Stimulated activated CD8-positive, alpha-beta memory T cell treated with anti-CD3 and anti-CD28 coated beads, Interleukin-2, amount 100 ng/mL, for 1 hour (primary cell): ENCODE measurements around the gene NCOA6.
A peak's percentile ranks its signal among the peaks of the same experiment; 100 is the strongest.

Experiments
- DNase-seq, 2 donors: peaks; one replicate each; pipeline ENCODE4 v3.0.0-alpha.2; 2020; ENCODE audit warnings: low read depth in 2 of 2

Gene NCOA6

GRCh38 chr20:34825530-34826362, at the start of gene NCOA6:
NCOA6 (minus strand) TSS chr20:34825651; CDS start chr20:34782355, 43,296 bp downstream.
- peak; percentile 68 to 83 for DNase-seq

GRCh38 chr20:34874094-34874654, 48.7 kb upstream of the NCOA6 start:
- DNase-seq, result peak in 1 of 2 donors; percentile 11

GRCh38 chr20:34873583-34874093, 48.2 kb upstream of the NCOA6 start:
- no peak for DNase-seq

DNA sequence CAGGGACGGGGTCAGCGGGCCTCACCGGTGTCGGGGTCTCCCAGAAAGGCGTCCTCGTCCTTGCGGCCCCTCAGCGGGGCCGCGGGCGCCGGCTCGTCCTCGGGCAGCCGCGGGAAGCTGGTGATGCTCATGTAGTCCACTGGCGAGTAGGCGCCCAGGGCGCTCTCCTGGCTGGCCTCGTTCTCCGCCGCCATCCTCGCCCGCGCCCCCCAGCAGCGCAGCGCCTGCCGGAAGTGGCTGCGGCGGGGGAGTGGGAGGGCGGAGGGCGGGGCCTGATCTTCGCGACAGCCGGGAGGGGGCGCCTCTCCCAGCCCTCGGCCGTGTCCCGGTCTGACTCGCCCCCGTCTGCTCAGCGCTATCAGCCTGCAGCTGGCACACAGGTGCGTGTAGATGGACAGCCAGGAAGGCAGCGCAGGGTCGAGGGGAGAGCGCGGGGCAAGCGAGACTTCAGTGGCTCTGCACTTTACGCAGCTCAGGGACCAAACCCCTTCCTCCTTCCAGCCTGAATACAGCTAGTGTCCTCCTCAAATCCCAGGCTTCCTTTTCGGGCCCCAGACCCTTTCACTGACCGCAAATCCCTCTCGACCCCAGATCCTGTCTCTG, 47.3 kb upstream of the NCOA6 start, which contains the start of gene GGT7:
TSS of gene GGT7 (minus strand) at position 235 of the 603 bp plus-strand sequence. CDS start at position 194, 41 bp downstream.
- DNase-seq, result peak; percentile 72 to 82

DNA sequence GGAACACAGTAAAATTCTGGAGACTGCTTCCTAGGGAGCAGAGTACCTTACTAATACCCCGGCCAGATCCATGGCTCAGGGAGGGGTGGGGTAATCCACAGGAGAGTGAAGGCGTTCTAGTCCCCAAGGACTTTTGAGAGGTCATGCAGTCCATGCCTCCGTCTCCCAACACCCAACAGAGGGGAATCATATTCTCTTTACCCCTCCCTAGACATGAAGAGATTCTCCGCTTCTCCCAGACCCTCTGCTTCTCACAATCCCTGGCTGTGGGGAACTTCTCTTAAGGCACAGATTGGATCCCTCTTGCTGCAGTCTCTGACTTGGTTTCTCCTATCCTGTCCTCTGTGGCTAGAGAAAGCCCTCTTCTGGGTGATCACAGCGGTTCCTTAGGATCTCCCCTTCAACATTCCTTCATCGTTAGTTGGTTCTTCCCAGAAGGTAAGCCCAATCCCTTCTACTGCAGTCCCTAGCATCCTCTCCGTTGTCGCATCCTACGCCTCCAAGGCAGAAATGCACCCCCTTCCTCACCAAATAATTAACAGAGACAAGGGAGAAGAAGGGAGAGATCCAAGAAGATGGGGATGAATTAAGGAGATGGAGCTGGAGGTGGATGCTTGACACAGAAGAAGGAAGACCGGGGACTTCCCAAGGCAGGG, 46.6 kb upstream of the NCOA6 start:
- DNase-seq, result no peak

- no peak for DNase-seq
These were observed 46.0 kb upstream of the NCOA6 start for GRCh38 chr20:34871320-34871926.

DNA sequence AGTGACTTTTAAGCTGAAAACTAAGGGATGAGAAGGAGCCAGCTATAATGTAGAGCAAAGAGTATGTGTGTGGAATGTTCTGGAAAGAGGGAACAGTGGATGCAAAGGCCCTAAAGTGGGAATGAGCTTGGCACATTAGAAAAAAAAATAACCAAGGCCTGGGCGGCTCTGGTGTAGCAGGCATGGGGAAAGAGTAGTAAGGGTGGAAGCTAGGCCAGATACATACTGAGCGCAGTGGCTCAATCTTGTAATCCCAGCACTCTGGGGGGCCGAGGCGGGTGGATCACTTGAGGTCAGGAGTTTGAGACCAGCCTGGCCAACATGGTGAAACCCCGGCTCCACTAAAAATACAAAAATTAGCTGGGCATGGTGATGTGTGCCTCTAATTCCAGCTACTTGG, 38.8 kb upstream of the NCOA6 start:
- no peak for DNase-seq

- DNase-seq, result no peak
These were observed 38.0 kb upstream of the NCOA6 start for GRCh38 chr20:34863421-34863965.

GRCh38 chr20:34862724-34863123, 37.3 kb upstream of the NCOA6 start:
- DNase-seq, result no peak

GRCh38 chr20:34861386-34862084, 36.1 kb upstream of the NCOA6 start:
- no peak for DNase-seq

GRCh38 chr20:34859826-34860545, 34.5 kb upstream of the NCOA6 start:
- DNase-seq, result no peak

GRCh38 chr20:34859367-34859766, 33.9 kb upstream of the NCOA6 start:
- no peak for DNase-seq

GRCh38 chr20:34852298-34852697, 26.8 kb upstream of the NCOA6 start:
- DNase-seq, result no peak

- DNase-seq, result no peak
These were observed 25.5 kb upstream of the NCOA6 start for GRCh38 chr20:34850969-34851368.

DNA sequence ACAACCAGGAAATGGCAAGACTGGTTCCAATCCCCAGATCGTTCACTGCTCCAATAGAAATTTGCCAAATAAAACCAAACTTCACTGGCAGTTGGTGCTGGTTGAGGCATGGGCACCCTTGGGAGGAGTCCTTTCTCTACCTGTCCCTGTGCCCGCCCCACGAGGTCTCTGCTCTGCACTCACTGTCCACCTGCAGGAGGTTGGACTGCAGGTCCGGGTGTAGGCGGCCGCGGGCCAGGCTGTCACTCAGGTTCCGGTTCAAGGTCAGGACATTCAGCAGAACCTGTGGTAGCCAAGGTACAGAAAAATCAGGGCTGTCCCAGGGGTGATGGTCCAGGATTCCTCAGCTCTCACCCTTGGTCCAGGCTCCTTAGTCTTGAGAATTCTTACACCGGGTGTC, 24.3 kb upstream of the NCOA6 start:
- DNase-seq, result no peak

- DNase-seq, result no peak
These were observed 23.1 kb upstream of the NCOA6 start for GRCh38 chr20:34848597-34848996.

DNA sequence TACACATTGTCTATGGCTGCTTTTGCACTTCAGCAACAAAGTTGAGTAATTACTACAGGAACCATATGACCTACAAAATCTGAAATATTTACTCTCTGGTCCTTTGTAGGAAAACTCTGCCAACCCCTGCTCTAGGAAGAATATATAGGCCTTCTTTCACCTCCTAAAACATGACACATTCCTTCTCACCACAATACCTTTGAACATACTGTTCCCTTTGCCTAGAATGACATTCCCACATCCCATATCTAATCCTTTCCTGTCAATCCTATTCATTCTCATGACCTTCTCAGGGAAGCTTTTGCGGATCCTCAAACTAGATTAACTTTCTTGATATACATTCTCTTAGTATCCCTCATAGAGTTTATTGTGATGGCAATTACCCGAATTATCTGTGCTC, 18.0 kb upstream of the NCOA6 start:
- no peak for DNase-seq

GRCh38 chr20:34842143-34842542, 16.7 kb upstream of the NCOA6 start:
- DNase-seq, result no peak

GRCh38 chr20:34834459-34834893, 9.0 kb upstream of the NCOA6 start:
- no peak for DNase-seq

DNA sequence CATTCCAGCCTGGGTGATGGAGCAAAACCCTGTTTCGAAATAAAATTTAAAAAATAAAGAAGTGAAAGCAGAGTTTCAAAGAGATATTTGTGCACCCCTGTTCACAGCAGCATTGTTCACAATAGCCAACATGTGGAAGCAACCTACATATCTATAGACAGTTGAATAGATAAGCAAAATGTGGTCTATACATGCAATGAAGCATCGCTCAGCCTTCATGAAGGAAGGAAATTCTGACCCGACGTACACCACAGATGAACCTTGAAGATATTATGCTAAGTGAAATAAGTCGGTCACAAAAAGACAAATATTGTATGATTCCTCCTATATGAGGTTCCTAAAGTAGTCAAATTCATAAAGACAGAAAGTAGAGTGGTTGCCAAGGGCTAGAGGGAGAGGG, 6.5 kb upstream of the NCOA6 start:
- no peak for DNase-seq
